ENCODE data around the gene RNFT2. TPM values are rescaled to one million over a fixed set of nuclear protein-coding genes. Genes with fewer than 3 reads are reported as not detected.

Gene RNFT2
- total RNA-seq, 1 experiment from 2014 or later, result 29.5 TPM

GRCh38 chr12:116890330-116890729 is 152.2 kb downstream of the RNFT2 start:
- Histone ChIP-seq H2AFZ (ENCODE audit: low read length) (no peak overlapping the region), H3K79me2 (ENCODE audit: insufficient read depth, low read length) (no peaks in the 10 kb centered on the region), H2AK5ac (ENCODE audit: insufficient read length, low read length) (no peak overlapping the region), H4K5ac (ENCODE audit: insufficient read length, low read depth, low read length) (no peak overlapping the region), H3K23ac (ENCODE audit: insufficient read length, low read depth, low read length) (no peak overlapping the region), H3K4ac (ENCODE audit: low read depth, low read length) (no peak overlapping the region), H3K56ac (ENCODE audit: insufficient read length, low read depth, low read length) (no peak overlapping the region), H2BK5ac (ENCODE audit: insufficient read length, low read length) (no peak overlapping the region), H3K18ac (ENCODE audit: insufficient read length, low read depth, low read length) (no peak overlapping the region), H3T11ph (ENCODE audit: low read length) (no peak overlapping the region), H3K4me1 (ENCODE audit: insufficient read depth, low read length) (no peaks in the 10 kb centered on the region), H2BK15ac (ENCODE audit: low read depth, low read length) (no peak overlapping the region), H3K9me3 (ENCODE audit: control insufficient read depth, low read depth, low read length) (no peaks in the 10 kb centered on the region), H2BK20ac (ENCODE audit: low read depth, low read length, poor library complexity, severe bottlenecking) (no peak overlapping the region), H4K91ac (ENCODE audit: insufficient read length, low read depth, low read length) (no peak overlapping the region), H3K27me3 (ENCODE audit: insufficient read depth, low read length) (no peaks in the 10 kb centered on the region), H2BK120ac (ENCODE audit: low read depth, low read length, poor library complexity, severe bottlenecking) (no peak overlapping the region), H3K9ac (ENCODE audit: extremely low read depth, insufficient read length, low read length) (no peak overlapping the region), H3K79me1 (ENCODE audit: insufficient read depth, low read depth, low read length, poor library complexity, severe bottlenecking) (no peaks in the 10 kb centered on the region), H4K20me1 (ENCODE audit: control insufficient read depth, insufficient read depth, insufficient read length) (no peaks in the 10 kb centered on the region), H2BK12ac (ENCODE audit: insufficient read length, low read depth, low read length) (no peak overlapping the region), H3K14ac (ENCODE audit: insufficient read depth, low read length) (no peak overlapping the region), H3K23me2 (ENCODE audit: insufficient read length, low read depth, low read length, poor library complexity, severe bottlenecking) (no peaks in the 10 kb centered on the region), H4K8ac (replicated peaks; ENCODE audit: insufficient read length, low read depth, low read length) (no peak overlapping the region), H3K4me2 (ENCODE audit: insufficient read depth, insufficient read length, low read length) (no peak overlapping the region), H3K27ac (ENCODE audit: insufficient read length, low read depth, low read length) (no peak overlapping the region)
- no peaks in the 10 kb centered on the region for H3K36me3 Mint-ChIP-seq (ENCODE audit: insufficient read depth in 1 of 3, low read depth in 3 of 3)
- H3K27ac Mint-ChIP-seq, result no peak overlapping the region
- no peak overlapping the region for H3K4me3 Mint-ChIP-seq
- H3K4me1 Mint-ChIP-seq, result peaks cover 2 to 3% of the 10 kb centered on the region in 2 experiments; a peak in 2 of 4 replicates
- no peak for TF ChIP-seq CTCF (conservative IDR thresholded peaks at IDR 0.05)
- DNase-seq, result no peak
- peaks cover 35% of the 10 kb centered on the region for H3K27me3 Mint-ChIP-seq (ENCODE audit: low read depth)
- no CpG with 5 or more reads among the region's 2 CpGs for WGBS (ENCODE audit: extremely low coverage, insufficient read length, low lambda C conversion rate)
- no peaks in the 10 kb centered on the region for H3K9me3 Mint-ChIP-seq

All from H9 (cell line).